H1 (cell line): Measurements from ENCODE around the gene POM121L2. TPM values are rescaled to one million over a fixed set of nuclear protein-coding genes. Genes with fewer than 3 reads are reported as not detected.

Experiments
- BRCA1 ChIP-seq: IDR thresholded peaks from 2 replicates; pipeline ENCODE4 v1.6.1; 2012; ENCODE audit warnings: low read depth, low read length, improper control_type of control experiment
- polyA plus RNA-seq, 7 experiments: library from polyadenylated mRNA; depleted of rRNA in 3 of 7; stranded (reverse) in 5 of 7; unstranded in 2 of 7; fragments of >200 nt in 5 of 7; fragments of 200-250 nt in 2 of 7; gene quantifications; 1 replicate in 5 of 7; 2 replicates in 1 of 7; 4 replicates in 1 of 7; pipeline versions ENCODE4 v1.2.1 to v1.2.3, GENCODE V29; 2011 to 2013; ENCODE audit warnings: missing spikeins in 2 of 7, mixed read lengths in 2 of 7
- total RNA-seq: library from RNA; stranded (reverse); fragmentation: NEBNext Ultra II Directional; extraction: Animal tissue kit (Norgen Biotek cat#: 25700); gene quantifications from 2 replicates; pipeline ENCODE4 v1.2.1, GENCODE V29; 2021

Gene POM121L2
- total and polyA plus RNA-seq, 2 of the 8 experiments (the other 6 are each of a cell fraction or from before 2014, with no cell fraction given), result 0.05 to 0.09 TPM

DNA sequence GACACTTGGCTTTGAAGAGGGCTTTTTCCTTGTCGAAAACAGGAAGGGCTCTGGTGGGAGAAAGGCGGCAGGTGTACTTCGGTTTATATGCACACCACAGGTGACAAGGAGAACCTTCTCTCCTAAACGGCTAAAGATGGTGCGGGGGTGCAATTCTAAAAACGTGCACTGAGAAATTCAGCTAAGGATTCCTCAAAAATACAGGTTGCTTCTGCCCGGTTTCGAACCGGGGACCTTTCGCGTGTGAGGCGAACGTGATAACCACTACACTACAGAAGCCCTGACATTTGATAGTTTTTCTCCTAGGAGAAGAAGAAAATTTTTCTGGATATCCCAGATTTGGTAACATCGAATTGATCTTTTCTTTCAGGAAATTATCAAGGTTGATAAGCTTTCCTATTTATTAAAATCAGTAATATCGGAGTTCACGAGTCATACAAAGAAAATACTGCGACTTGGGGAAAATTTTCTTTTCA is 32.0 kb downstream of the POM121L2 start (continued):
- TF ChIP-seq BRCA1, result no peak
- TF ChIP-seq, all 59 proteins: peak for 9
